ENCODE measurements around the gene ZBTB37.

The ZBTB37 gene

GRCh38 chr1:173887627-173888026 is 19.4 kb downstream of the ZBTB37 start:
- no peak overlapping the region for H3K4me3 ChIP-seq (replicated peaks; ENCODE audit: low read depth, low read length)
- no peak for DNase-seq (ENCODE audit: low read depth)
- TF ChIP-seq CTCF (IDR thresholded peaks at IDR 0.05; ENCODE audit: low read length, missing control alignments) = no peak

- no peak for DNase-seq (ENCODE audit: low read depth)
- TF ChIP-seq CTCF (IDR thresholded peaks at IDR 0.05; ENCODE audit: low read length, missing control alignments) = no peak
- H3K4me3 ChIP-seq (replicated peaks; ENCODE audit: low read depth, low read length) = no peak overlapping the region
Observed at GRCh38 chr1:173888749-173889148, 20.6 kb downstream of the ZBTB37 start.

GRCh38 chr1:173889885-173890284 is 21.7 kb downstream of the ZBTB37 start:
- no peak for DNase-seq (ENCODE audit: low read depth)
- no peak overlapping the region for H3K4me3 ChIP-seq (replicated peaks; ENCODE audit: low read depth, low read length)
- TF ChIP-seq CTCF (IDR thresholded peaks at IDR 0.05; ENCODE audit: low read length, missing control alignments) = no peak

- no peak overlapping the region for H3K4me3 ChIP-seq (replicated peaks; ENCODE audit: low read depth, low read length)
- DNase-seq (ENCODE audit: low read depth) = no peak
- TF ChIP-seq CTCF (IDR thresholded peaks at IDR 0.05; ENCODE audit: low read length, missing control alignments) = no peak
Observed at GRCh38 chr1:173893611-173894010, 25.4 kb downstream of the ZBTB37 start.

- DNase-seq (ENCODE audit: low read depth) = no peak
- no peak overlapping the region for H3K4me3 ChIP-seq (replicated peaks; ENCODE audit: low read depth, low read length)
- no peak for TF ChIP-seq CTCF (IDR thresholded peaks at IDR 0.05; ENCODE audit: low read length, missing control alignments)
Observed at GRCh38 chr1:173894189-173894588, 26.0 kb downstream of the ZBTB37 start.

- DNase-seq (ENCODE audit: low read depth) = no peak
- no peak for TF ChIP-seq CTCF (IDR thresholded peaks at IDR 0.05; ENCODE audit: low read length, missing control alignments)
- H3K4me3 ChIP-seq (replicated peaks; ENCODE audit: low read depth, low read length) = no peak overlapping the region
Observed at GRCh38 chr1:173900427-173900826, 32.2 kb downstream of the ZBTB37 start.

GRCh38 chr1:173900992-173901391 is 32.8 kb downstream of the ZBTB37 start:
- DNase-seq (ENCODE audit: low read depth) = no peak
- no peak for TF ChIP-seq CTCF (IDR thresholded peaks at IDR 0.05; ENCODE audit: low read length, missing control alignments)
- H3K4me3 ChIP-seq (replicated peaks; ENCODE audit: low read depth, low read length) = no peak overlapping the region
